Stimulated activated CD8-positive, alpha-beta memory T cell treated with anti-CD3 and anti-CD28 coated beads, Interleukin-4, amount 100 ng/mL, for 24 hours (primary cell): ENCODE data around the gene MTREX.
A peak's percentile ranks its signal among the peaks of the same experiment; 100 is the strongest.

Experiments
- DNase-seq: peaks from one replicate; pipeline ENCODE4 v3.0.0-alpha.2; 2020; ENCODE audit warnings: low read depth

The MTREX gene

DNA sequence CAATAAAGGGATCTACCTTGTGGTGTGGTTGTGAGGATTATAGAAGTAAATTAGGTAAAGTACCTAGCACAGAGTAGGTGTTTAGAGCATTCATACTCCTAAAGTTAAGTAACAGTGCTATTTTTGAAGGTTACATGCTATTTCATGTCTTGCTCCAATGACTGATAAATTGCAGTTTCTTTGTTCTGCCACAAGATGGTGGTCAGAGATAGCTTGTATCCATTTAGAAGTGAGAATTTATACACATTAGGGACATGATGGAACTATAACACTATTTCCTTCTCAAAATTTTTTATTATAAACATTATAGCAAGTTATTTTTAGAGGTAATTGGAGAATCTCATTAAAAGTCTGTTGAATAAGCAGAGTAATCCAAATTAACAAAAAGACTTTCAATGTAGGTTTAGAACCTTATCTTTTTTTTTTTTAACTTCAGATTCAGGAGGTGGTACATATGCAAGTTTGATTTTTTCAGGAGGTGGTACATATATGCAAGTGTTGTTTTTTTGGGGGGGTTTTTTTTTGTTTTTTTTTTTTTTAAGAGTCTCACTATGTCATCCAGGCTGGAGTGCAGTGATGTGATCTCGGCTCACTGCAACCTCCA lies 17.1 kb downstream of the MTREX start:
- DNase-seq = no peak

DNA sequence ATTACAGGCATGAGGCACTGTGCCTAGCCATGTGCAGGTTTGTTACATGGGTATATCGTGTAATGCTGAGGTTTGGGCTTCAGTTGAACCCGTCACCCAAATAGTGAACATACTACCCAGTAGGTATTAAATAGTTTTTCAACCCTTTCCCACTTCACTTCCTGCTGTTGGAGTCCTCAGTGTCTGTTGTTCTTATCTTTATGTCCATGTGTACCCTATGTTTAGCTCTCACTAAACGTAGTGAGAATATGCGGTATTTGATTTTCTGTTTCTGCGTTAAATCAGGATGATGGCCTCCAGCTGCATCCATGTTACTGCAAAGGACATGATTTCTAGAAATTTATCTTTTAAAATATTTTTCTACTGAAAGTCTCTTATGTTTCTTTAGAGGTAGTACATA lies 17.8 kb downstream of the MTREX start:
- DNase-seq = no peak

DNA sequence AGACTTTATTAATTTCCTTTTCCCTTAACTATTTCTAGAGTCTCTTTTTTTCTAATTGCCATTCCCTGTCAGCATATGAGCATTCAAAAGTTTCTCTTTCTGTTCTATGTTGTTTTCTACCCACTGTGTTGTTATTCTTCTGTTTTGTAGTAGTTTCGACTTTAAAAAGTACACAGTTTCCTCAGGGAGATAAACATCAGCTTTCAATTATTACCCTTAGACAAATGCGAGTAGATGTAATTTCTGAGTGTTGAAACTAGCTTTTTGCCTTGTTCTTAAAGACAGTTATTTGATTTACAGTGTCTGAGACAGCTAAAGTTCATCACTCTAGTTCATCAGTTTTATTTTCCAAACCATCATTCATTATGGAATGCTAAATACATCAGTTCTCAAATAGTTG lies 19.5 kb downstream of the MTREX start:
- DNase-seq = no peak

DNA sequence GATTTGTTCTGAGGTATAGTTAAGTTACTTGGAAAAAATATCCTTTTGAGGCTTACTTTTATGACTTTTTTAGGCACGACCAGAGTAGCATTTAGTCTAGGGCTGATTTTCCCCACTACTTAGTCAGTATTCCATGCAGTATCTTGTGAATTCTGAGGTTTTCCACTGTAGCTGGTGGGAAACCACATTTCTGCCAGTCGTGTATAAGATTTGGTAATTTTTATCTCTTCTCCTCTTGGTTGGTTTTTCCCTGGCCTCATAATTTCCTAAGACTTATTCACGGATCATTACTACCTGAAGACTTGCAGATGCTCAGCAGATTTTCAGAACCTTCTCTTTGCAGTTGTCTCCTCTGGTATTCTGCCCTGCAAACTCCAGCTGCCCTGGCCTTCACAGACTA lies 23.5 kb downstream of the MTREX start:
- DNase-seq = no peak

DNA sequence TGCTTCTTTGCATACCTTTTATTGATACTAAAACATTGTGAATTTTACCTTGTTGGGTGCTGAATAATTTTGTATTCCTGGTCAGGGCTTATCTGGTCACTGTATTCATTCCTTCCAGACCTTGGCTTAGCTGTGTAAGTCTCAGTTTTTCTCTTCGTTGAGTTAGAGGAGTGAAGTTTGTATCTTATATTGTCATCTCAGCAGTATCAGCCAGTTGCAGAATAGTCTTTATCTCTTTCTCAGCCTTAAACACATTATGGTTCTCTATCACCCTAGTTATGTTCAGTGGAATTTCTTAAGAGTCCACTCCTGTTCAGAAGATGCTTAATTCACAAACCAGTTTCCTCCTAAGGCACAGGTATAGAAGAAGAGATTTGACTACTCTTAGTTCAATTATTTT lies 25.2 kb downstream of the MTREX start:
- no peak for DNase-seq

DNA sequence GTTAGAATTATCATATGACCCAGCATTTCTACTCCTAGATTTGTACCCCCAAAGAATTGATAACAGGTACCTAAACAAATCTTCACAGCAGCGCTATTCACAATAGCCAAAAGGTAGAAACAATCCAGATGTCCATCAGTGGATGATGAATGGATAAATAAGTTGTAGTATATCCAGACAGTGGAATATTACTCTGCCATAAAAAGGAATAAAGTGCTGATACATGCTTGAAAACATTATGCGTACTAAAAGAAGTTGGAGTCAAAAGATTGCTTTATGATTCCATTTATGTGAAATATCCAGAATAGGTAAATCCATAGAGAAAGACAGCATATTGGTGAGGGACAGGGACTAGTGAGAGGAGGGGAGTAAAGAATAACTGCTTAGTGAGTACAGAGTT lies 26.0 kb downstream of the MTREX start:
- DNase-seq = no peak

DNA sequence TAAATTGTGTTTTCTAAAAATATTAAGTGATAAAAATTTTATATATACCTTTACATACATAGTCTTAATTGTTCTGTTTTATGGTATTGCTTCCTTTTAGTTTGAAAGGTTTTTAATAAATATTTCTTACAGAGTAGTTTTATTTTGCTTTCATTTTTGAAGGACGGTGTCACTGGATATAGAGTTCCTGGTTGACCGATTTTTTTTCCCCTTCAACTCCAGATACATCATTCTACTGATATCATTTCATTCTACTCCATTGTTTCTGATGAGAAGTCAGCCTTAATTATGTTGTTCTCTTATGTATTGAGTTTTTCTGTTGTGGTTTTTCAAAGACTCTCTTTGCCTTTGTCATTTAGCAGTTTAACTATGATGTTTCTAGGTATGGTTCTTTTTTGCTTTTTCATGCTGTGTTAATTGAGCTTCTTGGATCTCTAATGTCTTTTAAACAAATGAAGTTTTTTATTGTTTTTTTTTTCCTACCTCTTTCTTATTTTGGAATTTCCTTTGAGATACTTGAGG lies 30.4 kb downstream of the MTREX start:
- DNase-seq = no peak

DNA sequence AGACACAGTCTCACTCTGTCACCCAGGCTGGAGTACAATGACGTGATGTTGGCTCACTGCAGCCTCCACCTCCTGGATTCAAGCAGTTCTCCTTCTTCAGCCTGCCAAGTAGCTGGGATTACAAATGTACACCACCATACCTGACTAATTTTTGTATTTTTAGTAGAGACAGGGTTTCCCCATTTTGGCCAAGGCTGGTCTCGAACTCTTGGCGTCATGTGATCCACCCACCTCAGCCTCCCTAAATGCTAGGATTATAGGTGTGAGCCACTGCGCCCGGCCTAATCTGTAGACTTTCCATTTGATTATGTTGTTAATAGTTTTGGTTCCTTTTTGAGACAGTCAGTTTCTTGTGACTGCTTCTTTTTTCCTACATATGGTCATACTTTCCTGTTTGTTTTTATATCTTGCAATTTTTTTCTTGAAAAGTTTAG lies 31.0 kb downstream of the MTREX start:
- peak; percentile 33 for DNase-seq

DNA sequence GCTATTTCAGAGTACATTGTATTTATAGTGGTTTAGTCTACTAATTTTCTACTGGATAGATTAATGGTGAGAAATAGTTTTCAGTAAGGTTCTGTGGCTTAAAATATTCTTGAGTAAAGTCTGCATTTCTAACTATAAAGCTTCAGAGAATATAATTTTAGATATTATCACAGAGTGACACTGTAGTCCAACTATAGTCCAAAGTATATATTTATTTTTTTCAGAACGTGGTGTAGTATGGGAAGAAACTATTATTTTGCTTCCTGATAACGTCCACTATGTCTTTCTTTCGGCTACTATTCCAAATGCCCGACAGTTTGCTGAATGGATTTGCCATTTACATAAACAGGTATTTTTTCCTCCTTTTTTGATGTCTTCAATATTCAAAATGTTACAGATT lies 35.3 kb downstream of the MTREX start:
- no peak for DNase-seq

DNA sequence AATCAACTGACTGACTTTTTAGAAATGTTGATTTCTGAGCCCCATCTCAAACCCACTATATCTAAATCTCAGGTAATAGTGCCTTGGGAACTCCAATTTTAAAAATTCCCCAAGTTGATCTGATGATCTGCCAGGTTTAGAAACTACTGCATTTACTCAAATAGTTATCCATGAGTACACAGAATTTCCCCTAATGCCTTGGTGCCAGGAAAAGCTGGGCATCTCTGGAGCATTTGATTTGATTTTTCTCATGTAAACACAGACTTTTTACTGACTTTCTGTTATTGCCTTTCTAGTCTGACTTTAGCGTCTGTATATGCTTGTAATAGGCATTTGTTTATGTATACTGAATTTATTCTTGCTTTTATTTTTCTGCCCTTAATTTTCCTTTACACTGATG lies 35.8 kb downstream of the MTREX start:
- DNase-seq = no peak

DNA sequence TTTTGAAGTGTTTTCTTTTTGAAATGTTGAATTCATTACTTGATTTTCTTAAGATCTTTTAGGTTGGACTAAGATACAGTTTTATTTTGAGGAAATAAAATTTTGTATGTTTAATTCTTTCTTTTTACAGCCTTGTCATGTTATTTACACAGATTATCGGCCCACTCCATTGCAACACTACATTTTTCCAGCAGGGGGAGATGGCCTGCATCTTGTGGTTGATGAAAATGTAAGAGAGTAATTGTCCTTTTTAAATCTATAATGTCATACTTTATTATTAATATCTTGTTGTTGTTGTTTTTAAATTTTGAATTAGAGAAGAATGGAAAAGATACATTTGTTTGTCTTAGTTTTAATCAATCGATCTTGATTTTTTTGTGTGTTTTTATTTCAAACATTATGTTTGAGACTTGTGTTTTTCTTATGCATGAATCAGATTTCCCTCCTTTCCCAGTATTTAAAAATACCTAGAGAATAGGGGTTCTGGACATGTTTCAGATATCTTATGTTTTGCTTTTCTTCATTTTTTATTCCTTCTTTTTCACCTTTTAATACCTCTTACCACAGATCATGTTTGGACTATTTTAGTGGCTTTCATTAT lies 36.7 kb downstream of the MTREX start:
- peak; percentile 30 for DNase-seq

DNA sequence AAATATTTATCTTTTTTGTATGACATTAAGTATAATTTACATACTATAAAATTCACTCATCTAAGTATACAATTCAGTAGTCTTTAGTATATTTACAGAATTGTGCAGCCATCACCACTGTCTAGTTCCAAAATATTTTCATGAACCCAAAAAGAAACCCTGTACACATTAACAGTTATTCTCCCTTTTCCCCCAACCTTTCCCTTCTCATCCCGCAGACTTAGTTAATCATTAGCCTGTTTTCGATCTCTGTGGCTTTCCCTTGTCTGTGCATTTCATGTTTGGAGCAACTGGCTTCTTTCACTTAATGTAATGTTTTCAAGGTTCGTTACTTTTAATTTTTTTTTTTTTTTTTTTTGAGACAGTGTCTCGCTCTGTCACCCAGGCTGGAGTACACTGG lies 37.5 kb downstream of the MTREX start:
- no peak for DNase-seq

DNA sequence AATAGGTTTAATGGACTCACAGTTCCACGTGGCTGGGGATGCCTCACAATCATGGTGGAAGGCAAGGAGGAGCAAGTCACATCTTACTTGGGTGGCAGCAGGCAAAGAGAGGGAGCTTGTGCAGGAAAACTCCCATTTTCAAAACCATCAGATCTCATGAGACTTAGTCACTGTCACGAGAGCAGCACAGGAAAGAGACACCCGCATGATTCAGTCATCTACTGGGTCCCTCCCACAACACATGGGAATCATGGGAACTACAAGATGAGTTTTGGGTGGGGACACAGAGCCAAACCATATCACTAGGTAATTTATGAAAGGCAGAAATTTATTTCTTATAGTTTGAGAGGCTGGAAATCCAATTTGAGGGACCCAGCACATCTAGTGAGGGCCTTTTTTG lies 40.0 kb downstream of the MTREX start:
- no peak for DNase-seq

DNA sequence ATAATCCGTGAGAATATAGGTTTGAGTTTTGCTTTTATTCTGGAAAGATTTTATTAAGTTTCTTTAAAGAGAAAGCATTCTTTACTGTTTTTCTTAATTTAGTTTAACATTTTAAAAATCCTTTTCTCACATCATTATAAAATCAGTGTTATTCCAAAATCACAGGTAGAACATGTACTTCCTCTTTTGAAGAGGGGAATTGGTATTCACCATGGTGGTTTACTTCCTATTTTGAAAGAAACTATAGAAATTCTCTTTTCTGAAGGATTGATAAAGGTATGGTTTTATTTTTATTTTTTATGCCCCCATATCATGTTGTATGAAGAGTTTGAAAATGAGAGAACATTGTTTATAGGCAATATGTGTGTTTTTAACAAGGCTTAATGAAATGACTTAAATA lies 43.0 kb downstream of the MTREX start:
- no peak for DNase-seq

DNA sequence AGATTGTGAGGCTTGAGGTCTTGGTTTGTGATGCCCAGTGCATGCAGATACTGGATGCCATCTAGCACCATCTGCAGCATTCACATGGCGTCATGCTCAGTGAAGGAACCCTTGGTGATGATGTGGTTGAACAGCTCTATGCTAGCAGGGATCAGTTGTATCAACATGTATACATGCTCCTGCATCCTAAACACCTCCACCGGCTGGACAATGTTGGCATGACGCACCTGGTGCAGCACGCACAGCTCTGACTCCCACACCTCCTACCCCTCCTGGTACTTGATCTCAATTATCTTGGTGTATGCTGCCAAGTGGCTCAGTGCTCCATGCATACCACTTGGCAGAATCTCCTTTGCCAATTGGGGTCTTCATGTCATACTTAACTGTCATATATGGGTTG lies 49.1 kb downstream of the MTREX start:
- no peak for DNase-seq

DNA sequence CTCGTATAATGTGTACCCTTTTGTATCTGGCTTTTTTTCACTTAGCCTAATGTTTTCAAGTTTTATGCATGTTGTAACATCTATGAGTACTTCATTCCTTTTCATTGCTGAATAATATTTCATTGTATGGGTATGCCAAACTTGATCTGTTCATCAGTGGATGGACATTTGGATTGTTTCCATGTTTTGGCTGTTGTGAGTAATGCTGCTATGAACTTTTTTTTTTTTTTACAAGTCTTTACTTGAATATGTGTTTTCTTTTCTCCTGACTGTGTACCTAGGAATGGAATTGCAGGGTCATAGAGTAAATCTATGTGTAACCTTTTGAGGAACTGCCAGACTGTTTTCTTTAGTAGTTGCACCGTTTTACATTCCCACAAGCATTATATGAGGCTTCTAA lies 52.4 kb downstream of the MTREX start:
- no peak for DNase-seq

DNA sequence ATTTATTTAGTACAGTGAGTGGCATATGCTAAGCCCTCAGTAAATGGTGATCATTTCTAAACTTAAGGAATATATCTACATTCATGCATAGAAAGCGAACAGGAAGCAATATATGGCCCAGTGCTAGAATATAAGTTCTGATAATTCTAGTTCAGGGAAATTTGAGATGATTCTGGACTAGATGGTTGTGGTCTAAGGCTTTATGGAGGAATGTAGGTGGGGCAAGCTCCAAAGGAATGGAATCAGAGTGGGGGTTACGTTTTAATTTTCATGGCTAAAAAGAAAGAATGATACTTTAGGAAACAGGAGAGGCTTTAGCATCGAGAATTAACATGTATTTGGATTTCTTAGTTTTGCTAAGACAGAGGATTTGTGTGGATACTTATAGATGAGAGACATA lies 56.1 kb downstream of the MTREX start:
- no peak for DNase-seq

DNA sequence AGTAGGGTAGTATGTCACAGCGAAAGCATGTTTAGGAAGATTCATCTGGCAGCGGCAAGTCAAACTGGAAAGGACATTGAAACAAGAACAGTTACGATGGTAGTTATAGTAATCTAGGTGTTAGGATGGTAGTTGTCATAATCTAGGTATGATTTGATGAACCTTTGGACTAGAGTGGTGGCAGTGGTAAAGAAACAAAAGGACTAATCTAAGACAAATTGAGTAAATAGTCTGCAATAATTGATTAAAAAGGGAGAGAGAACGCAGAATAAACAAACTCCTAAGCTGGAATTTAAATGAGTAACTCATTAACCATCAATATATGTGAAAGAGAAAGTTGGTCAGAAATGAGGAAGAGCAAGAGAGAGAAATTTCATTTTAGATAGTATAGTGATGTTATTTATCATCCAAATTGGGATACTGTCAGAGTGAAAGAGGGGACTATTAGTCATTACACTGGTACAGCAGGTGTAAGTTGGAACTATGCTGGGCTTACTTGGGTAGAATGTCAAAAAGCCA lies 56.8 kb downstream of the MTREX start:
- no peak for DNase-seq

DNA sequence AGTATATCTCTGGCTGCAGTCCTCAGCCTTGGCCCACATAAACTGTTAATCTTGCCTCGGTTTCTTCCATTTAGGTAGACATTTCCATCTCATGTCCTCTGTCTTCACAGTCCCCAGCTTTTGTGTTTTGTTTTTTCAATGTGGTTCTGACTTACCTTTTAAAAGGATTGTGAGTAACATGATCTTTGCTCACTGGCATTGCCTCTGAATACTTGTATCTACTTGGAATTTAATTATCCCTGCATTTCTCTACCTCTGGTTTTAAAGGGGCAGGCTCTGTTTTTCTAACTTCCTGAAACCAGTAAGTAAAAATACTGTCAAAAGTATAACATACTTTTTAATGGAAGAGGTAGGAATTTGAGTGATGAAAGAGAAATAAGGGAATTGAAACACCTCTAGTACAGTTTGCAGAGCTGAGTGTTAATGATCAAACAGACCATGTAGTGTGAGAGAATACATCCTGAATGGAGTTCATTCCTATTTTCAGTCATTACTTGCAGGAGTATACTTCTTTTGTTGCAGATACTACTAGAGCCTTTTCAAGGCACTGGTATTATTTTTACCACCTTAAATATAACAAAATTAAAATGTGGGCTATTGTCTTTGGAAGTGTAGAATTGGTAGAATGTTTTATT lies 62.6 kb downstream of the MTREX start:
- no peak for DNase-seq

DNA sequence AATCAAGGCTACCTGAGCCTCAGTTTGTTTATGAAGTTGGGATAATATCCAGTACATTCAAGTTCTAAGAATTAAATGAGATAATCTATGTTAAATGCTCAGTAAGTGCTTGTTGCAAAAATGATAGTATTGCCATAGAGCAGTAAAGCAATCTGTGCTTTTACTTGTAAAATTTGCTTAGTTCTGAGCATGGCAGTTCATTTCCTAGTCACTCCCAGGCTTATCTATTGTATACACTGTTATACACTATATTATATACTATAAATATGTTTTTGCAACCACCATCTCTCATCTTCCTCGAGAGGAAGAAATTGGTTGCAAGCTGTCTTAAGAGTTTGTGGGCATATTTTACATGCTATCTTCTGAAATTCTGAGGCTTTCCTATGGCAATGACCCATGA lies 63.4 kb downstream of the MTREX start:
- no peak for DNase-seq

DNA sequence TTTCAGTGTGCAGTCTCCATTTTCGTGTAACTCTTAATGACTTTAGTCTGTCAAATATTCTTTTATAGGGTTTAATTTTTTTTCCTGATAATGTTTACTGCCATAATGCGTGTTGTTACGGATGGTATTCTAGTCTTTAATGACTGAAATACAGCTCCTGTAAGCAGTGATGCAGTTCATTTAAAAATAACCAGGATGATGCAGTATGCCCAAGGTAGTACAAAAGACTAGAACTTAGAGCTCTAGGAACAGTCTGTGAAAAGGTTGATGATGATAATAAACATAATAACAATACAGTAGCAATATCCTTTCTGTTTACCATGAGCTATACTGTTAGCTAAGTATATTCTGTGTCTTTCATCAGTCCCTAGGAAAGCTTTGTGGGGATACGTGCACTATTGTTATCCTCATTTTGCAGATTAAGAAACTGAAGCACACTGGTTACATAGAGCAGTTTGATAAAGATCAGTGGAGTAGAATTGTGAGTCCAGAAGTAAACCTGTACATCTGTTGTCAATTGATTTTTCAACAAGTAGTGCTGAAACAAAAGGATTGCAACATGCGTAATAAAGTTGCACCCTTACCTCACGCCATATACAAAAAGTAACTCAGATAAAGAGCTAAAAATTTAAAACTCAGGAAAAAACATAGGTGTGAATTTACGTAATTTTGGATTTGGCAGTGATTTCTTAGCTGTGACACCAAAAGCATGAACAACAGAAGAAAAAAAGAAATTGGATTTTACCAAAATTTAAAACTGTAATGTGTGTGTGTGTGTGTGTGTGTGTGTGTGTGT lies 64.5 kb downstream of the MTREX start:
- DNase-seq = no peak

DNA sequence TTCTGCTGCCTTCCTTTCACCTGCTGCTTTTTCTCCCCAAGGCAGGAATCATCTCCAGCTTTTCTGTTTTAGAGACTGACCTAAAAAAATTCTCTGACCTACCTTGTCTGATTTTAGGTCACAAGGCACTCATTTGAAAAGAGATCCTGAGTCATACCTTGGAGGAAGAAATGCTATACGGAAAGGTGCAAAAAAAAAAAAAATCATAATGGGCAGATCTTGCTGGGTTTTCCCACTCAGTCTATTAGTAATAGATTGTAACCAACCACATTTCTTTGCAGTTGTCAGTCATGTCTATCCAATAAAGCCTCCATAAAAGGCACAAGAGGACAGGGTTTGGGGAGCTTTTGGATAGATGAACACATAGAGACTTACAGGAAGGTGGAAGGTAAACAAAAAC lies 70.0 kb downstream of the MTREX start:
- DNase-seq = no peak

DNA sequence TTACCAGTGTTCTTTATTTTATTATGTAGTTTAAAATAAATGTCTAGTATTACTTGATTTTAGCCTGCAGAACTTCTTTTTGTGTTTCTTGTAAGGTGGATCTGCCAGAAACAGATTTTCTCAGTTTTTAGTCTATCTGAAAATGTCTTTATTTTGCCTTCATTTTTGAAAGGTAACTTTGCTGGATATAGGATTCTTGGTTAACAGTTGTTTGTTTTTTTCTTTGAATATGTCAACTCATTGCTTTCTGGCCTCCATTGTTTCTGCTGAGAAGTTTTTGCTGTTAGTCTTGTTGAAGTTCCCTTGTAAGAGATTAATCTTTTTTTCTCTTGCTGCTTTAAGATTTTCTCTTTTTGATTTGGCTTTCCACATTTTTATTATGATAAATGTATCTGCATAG lies 75.5 kb downstream of the MTREX start:
- DNase-seq = no peak
